Neural progenitor cell (in vitro differentiated cells): ENCODE data around the gene BCL2L14.

Experiments used
- CTCF ChIP-seq: fragments of 200-600 bp; sonication (generic); IDR thresholded peaks from 2 replicates; pipeline ENCODE4 v1.5.1; 2017; ENCODE audit warnings: antibody characterized with exemption, mild to moderate bottlenecking
- EZH2 ChIP-seq: fragments of 200-600 bp; sonication (generic); IDR thresholded peaks from 2 replicates; pipeline ENCODE4 v1.6.1; 2017; ENCODE audit warnings: antibody characterized with exemption, mild to moderate bottlenecking, moderate library complexity

GRCh38 chr12:12147111-12147510, 76.4 kb downstream of the BCL2L14 start:
- TF ChIP-seq EZH2 (no peak), CTCF (no peak)
